ENCODE data around the gene TAOK3.

DNA sequence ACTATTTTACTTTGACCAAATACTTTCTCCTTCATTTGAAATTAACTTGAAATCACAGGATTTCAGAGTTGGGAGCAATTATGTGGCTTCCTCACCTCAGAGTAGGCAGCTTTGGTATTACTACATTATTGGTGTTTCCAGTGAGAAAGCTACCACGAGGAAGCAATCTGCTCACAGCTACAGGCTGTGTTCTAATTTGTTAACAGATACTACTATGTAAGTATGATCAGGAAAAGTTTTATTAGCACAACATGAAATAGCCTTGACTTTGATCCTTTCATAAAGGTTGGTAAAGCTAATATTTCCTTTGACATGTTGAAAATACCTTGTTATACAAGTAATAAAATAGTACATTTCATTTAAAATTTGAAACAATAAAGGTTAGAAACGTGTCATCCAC lies 30.6 kb downstream of the TAOK3 start:
- TF ChIP-seq, protein P1, sequence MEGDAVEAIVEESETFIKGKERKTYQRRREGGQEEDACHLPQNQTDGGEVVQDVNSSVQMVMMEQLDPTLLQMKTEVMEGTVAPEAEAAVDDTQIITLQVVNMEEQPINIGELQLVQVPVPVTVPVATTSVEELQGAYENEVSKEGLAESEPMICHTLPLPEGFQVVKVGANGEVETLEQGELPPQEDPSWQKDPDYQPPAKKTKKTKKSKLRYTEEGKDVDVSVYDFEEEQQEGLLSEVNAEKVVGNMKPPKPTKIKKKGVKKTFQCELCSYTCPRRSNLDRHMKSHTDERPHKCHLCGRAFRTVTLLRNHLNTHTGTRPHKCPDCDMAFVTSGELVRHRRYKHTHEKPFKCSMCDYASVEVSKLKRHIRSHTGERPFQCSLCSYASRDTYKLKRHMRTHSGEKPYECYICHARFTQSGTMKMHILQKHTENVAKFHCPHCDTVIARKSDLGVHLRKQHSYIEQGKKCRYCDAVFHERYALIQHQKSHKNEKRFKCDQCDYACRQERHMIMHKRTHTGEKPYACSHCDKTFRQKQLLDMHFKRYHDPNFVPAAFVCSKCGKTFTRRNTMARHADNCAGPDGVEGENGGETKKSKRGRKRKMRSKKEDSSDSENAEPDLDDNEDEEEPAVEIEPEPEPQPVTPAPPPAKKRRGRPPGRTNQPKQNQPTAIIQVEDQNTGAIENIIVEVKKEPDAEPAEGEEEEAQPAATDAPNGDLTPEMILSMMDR (IDR thresholded peaks at IDR 0.05), result no peak
- TF ChIP-seq POLR2A (IDR thresholded peaks at IDR 0.05), result no peak
- TF ChIP-seq POLR2AphosphoS5 (IDR thresholded peaks at IDR 0.05), result peak; percentile 76

Measured in prostate gland (tissue), 2 donors.